ENCODE measurements around the gene PLXDC2. TPM values are rescaled to one million over a fixed set of nuclear protein-coding genes. Genes with fewer than 3 reads are reported as not detected.

The PLXDC2 gene
- total and polyA plus RNA-seq, 3 experiments from 2014 or later, result 0.15 to 1.5 (median 0.38) TPM

DNA sequence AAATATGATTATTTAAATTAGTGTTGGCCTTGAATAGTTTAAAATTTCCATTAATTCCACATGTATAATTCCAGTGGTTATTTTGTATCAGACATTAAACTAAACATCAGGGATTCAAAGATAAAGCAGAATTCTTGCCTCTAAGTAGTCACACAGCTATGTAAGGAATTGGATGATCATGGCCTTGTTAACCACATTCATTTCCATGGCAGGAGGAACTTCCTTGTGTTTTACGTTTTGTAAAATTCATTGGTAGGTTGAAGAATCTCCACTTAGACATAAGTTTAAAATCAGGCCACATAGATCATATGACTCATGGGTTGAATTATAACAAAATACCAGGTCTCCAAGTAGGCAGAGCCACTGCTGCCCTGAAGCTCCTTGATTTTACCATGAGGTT is 289.7 kb downstream of the PLXDC2 start:
- Histone ChIP-seq H3K27ac (ENCODE audit: low read depth, low read length) (no peak overlapping the region), H3K27me3 (ENCODE audit: insufficient read depth, low read length, poor library complexity, severe bottlenecking) (no peaks in the 10 kb centered on the region), H3K36me3 (ENCODE audit: insufficient read depth, low read length) (no peaks in the 10 kb centered on the region), H3K9me3 (ENCODE audit: low read length) (no peaks in the 10 kb centered on the region), H3K4me1 (ENCODE audit: insufficient read depth, low read length) (no peaks in the 10 kb centered on the region), H3K4me3 (ENCODE audit: low read length) (no peak overlapping the region)
- CTCF ChIA-PET, result no interaction called here
- DNase-seq, result no peak
- no peak overlapping the region for H3K4me3 Mint-ChIP-seq
- H3K27ac Mint-ChIP-seq, result no peak overlapping the region
- no peaks in the 10 kb centered on the region for H3K4me1 Mint-ChIP-seq
- H3K27me3 Mint-ChIP-seq, result no peaks in the 10 kb centered on the region
- POLR2A ChIA-PET, result no interaction called here
- peaks cover 0 to 3% (median 0%) of the 10 kb centered on the region in 3 donors for H3K36me3 Mint-ChIP-seq
- H3K9me3 Mint-ChIP-seq, result peaks cover 2 to 12% (median 4%) of the 10 kb centered on the region in 5 donors

DNA sequence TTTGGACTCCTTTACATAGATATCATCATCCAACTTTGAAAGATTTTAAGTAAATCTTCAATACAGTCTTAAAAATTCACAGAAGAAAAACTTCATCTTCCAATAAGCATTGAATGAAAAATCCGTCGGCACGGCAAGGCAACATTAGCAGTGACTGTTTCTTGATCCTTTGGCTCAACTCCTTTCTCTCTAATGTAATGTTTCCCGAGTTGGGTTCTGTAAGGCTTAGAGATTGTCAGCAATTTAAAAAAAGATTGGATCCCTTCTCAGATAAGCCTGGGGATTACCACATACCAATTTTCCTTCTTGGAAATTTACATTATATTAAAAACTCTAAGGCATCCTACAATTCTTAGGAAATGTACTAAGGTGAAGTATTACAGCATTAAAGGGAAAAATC is 291.8 kb downstream of the PLXDC2 start:
- no peaks in the 10 kb centered on the region for H3K9me3 ChIP-seq (ENCODE audit: low read length)

DNA sequence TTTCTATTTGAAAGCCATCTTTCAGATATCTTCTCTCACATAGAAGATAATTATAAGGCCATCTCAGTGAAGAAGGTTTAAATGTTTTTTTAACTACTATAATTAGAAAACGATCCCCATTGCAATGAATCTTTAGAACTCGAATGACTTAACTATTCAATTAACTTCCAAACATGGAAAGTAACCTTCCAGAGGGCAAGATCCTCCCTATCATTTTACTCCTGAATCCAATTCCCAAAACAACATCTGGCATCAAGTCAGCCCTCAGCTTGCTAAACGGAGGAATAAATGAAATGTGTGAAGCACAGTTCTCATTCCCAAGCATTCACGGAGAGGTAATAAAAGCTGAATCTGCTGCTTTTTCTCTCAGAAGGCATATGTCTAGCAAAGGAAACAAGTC is 293.4 kb downstream of the PLXDC2 start:
- DNase-seq, result no peak
- no peak overlapping the region for H3K27ac Mint-ChIP-seq
- H3K4me3 ChIP-seq (ENCODE audit: low read length), result no peak overlapping the region
- no peaks in the 10 kb centered on the region for H3K36me3 ChIP-seq (ENCODE audit: insufficient read depth, low read length)
- POLR2A ChIA-PET, result no interaction called here
- no peaks in the 10 kb centered on the region for H3K36me3 Mint-ChIP-seq
- no peak overlapping the region for H3K4me3 Mint-ChIP-seq
- H3K4me1 ChIP-seq (ENCODE audit: insufficient read depth, low read length), result no peaks in the 10 kb centered on the region
- H3K4me1 Mint-ChIP-seq, result no peaks in the 10 kb centered on the region
- H3K27ac ChIP-seq (ENCODE audit: low read depth, low read length), result no peak overlapping the region
- CTCF ChIA-PET, result no interaction called here
- peaks cover 2 to 17% (median 5%) of the 10 kb centered on the region in 5 donors for H3K9me3 Mint-ChIP-seq
- H3K9me3 ChIP-seq (ENCODE audit: low read length), result no peaks in the 10 kb centered on the region
- no peaks in the 10 kb centered on the region for H3K27me3 ChIP-seq (ENCODE audit: insufficient read depth, low read length, poor library complexity, severe bottlenecking)
- no peaks in the 10 kb centered on the region for H3K27me3 Mint-ChIP-seq

More for the DNA sequence above, 291.8 kb downstream of the PLXDC2 start:
- Histone ChIP-seq H3K36me3 (ENCODE audit: insufficient read depth, low read length) (no peaks in the 10 kb centered on the region), H3K4me3 (ENCODE audit: low read length) (no peak overlapping the region), H3K27me3 (ENCODE audit: insufficient read depth, low read length, poor library complexity, severe bottlenecking) (no peaks in the 10 kb centered on the region), H3K4me1 (ENCODE audit: insufficient read depth, low read length) (no peaks in the 10 kb centered on the region), H3K27ac (ENCODE audit: low read depth, low read length) (no peak overlapping the region)
- Mint-ChIP-seq H3K36me3 (peaks cover 0 to 3% (median 0%) of the 10 kb centered on the region in 3 donors), H3K4me3 (no peak overlapping the region), H3K4me1 (no peaks in the 10 kb centered on the region), H3K9me3 (peaks cover 2 to 12% (median 6%) of the 10 kb centered on the region in 5 donors), H3K27me3 (no peaks in the 10 kb centered on the region), H3K27ac (no peak overlapping the region)
- ChIA-PET POLR2A (no interaction called here), CTCF (no interaction called here)
- DNase-seq, result no peak

DNA sequence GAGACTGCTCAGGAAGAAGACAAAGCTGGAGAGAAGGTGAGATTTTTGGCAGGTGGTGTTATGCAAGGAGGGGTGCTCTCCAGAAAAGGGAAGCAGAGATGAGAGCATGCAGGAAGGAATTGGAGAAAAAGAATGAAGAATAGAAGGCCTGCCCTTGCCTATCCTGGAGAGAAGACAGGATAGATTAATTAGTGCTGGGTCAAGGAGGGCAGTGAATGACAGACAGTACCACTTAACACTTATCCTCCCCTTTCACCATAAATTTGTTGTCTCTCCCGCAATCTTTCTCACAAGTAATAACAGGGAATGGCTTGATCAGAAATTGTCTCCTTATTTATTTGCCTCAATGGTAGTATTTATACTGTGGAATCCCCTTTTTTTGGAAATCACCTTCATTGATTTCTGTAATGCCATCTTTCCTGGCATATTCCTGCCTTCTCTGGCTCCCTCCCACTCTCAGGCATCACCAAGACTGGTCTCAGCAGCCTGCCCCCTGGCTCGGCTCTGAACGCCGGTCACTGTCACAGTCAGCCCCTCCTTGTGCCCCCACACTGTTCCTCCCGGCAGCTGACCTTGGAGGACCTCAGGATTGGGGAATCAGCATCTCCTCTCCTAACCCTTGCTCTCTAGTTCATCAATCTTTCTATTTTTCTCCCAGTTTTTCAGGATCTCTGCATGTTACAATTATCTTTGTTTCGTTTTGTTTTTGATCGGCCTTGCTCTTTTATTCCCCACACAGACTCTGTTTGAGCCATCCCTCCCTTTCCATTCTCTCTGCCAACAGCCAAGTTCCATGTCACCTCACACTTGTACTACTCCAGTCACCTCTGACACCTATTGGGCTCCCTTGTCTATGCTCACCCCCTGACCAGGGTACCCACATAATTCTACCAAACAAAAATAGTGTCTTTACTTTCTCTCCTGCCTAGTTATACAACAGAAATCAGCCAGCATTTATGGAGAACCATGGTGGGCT is 294.2 kb downstream of the PLXDC2 start:
- Mint-ChIP-seq H3K36me3 (no peaks in the 10 kb centered on the region), H3K4me1 (no peaks in the 10 kb centered on the region), H3K27me3 (no peaks in the 10 kb centered on the region), H3K27ac (no peak overlapping the region), H3K9me3 (peaks cover 2 to 17% (median 5%) of the 10 kb centered on the region in 5 donors), H3K4me3 (no peak overlapping the region)
- ChIA-PET POLR2A (no interaction called here), CTCF (no interaction called here)
- DNase-seq, result no peak
- Histone ChIP-seq H3K27me3 (ENCODE audit: insufficient read depth, low read length, poor library complexity, severe bottlenecking) (no peaks in the 10 kb centered on the region), H3K36me3 (ENCODE audit: insufficient read depth, low read length) (no peaks in the 10 kb centered on the region), H3K4me3 (ENCODE audit: low read length) (no peak overlapping the region), H3K9me3 (ENCODE audit: low read length) (no peaks in the 10 kb centered on the region), H3K27ac (ENCODE audit: low read depth, low read length) (no peak overlapping the region), H3K4me1 (ENCODE audit: insufficient read depth, low read length) (no peaks in the 10 kb centered on the region)

DNA sequence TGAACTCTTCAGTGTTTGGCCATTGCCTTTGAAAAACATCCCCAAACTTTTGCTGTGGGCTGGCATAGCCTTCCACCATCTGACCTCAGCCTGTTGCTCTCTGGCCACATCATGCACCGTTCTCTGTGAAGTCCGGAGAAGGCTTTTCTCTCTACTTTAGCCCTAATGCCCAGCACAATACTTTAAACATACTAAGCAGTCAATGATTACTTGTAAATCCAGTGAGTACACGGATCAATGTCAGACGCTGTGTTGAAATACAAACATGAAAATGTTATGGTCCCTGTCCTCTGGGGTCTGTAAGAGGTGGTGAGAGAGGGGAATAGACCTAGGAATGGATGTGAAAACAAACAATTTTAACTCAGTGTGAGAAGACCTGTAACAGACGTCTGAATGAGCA is 297.9 kb downstream of the PLXDC2 start:
- POLR2A ChIA-PET, result no interaction called here

DNA sequence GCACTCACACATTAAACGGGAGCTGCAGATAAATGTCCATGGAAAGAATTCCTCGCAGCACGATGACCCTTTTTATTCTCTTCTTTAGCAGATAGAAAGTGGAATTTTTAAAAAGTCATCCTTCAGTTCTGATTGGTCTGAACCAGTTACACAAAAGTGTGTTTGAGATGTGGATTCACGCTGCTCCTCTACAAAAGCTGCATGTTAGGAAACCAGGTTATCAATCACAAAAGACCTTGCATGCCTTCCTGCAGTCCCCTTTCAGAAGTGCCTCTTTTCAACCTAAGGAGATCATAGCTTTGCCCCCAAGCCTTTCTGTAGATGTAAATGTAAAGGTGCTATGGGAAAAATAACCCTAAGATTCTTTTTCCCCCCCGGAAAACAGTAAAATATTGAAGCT is 299.7 kb downstream of the PLXDC2 start:
- no peaks in the 10 kb centered on the region for H3K4me1 Mint-ChIP-seq
- Histone ChIP-seq H3K36me3 (ENCODE audit: insufficient read depth, low read length) (no peaks in the 10 kb centered on the region), H3K9me3 (ENCODE audit: low read length) (no peaks in the 10 kb centered on the region), H3K27ac (ENCODE audit: low read depth, low read length) (no peak overlapping the region), H3K27me3 (ENCODE audit: insufficient read depth, low read length, poor library complexity, severe bottlenecking) (no peaks in the 10 kb centered on the region), H3K4me3 (ENCODE audit: low read length) (no peak overlapping the region), H3K4me1 (ENCODE audit: insufficient read depth, low read length) (no peaks in the 10 kb centered on the region)
- ChIA-PET POLR2A (no interaction called here), CTCF (no interaction called here)
- H3K4me3 Mint-ChIP-seq, result no peak overlapping the region
- no peaks in the 10 kb centered on the region for H3K36me3 Mint-ChIP-seq
- H3K9me3 Mint-ChIP-seq, result peaks cover 2 to 19% (median 6%) of the 10 kb centered on the region in 5 donors
- DNase-seq, result no peak
- H3K27ac Mint-ChIP-seq, result no peak overlapping the region
- H3K27me3 Mint-ChIP-seq, result no peaks in the 10 kb centered on the region

More for the DNA sequence above, 297.9 kb downstream of the PLXDC2 start:
- Mint-ChIP-seq H3K27me3 (no peaks in the 10 kb centered on the region), H3K4me3 (no peak overlapping the region), H3K4me1 (no peaks in the 10 kb centered on the region), H3K27ac (no peak overlapping the region), H3K36me3 (no peaks in the 10 kb centered on the region), H3K9me3 (peaks cover 2 to 19% (median 6%) of the 10 kb centered on the region in 5 donors)
- H3K27ac ChIP-seq (ENCODE audit: low read depth, low read length), result no peak overlapping the region
- H3K4me3 ChIP-seq (ENCODE audit: low read length), result no peak overlapping the region
- H3K9me3 ChIP-seq (ENCODE audit: low read length), result no peaks in the 10 kb centered on the region
- DNase-seq, result no peak
- CTCF ChIA-PET, result no interaction called here
- no peaks in the 10 kb centered on the region for H3K36me3 ChIP-seq (ENCODE audit: insufficient read depth, low read length)
- H3K4me1 ChIP-seq (ENCODE audit: insufficient read depth, low read length), result no peaks in the 10 kb centered on the region
- no peaks in the 10 kb centered on the region for H3K27me3 ChIP-seq (ENCODE audit: insufficient read depth, low read length, poor library complexity, severe bottlenecking)

DNA sequence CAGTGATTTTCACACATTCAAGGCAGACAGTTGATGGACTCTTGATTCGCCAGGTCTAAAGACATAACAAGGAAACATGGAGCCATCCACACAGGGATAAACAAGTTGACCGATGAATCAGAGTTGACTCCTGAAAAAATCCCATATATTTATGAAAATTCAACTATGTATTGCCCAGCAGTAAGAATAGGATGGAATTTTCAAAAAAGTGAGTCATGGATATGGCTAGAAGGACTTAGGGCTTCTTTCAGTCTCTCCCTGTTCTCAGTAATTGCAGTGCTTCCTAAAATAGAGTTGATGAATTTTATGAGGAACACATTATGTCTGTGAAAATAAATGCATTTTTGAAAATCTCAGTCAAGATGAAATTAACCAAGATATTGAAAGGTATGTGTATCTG is 301.2 kb downstream of the PLXDC2 start:
- Histone ChIP-seq H3K4me1 (ENCODE audit: insufficient read depth, low read length) (no peaks in the 10 kb centered on the region), H3K36me3 (ENCODE audit: insufficient read depth, low read length) (no peaks in the 10 kb centered on the region), H3K27me3 (ENCODE audit: insufficient read depth, low read length, poor library complexity, severe bottlenecking) (no peaks in the 10 kb centered on the region), H3K4me3 (ENCODE audit: low read length) (no peak overlapping the region), H3K27ac (ENCODE audit: low read depth, low read length) (no peak overlapping the region), H3K9me3 (ENCODE audit: low read length) (no peaks in the 10 kb centered on the region)
- no peaks in the 10 kb centered on the region for H3K36me3 Mint-ChIP-seq
- no peaks in the 10 kb centered on the region for H3K27me3 Mint-ChIP-seq
- POLR2A ChIA-PET, result no interaction called here
- DNase-seq, result no peak
- H3K4me1 Mint-ChIP-seq, result no peaks in the 10 kb centered on the region
- peaks cover 0 to 19% (median 3%) of the 10 kb centered on the region in 5 donors for H3K9me3 Mint-ChIP-seq
- no peak overlapping the region for H3K27ac Mint-ChIP-seq
- CTCF ChIA-PET, result no interaction called here
- H3K4me3 Mint-ChIP-seq, result no peak overlapping the region

DNA sequence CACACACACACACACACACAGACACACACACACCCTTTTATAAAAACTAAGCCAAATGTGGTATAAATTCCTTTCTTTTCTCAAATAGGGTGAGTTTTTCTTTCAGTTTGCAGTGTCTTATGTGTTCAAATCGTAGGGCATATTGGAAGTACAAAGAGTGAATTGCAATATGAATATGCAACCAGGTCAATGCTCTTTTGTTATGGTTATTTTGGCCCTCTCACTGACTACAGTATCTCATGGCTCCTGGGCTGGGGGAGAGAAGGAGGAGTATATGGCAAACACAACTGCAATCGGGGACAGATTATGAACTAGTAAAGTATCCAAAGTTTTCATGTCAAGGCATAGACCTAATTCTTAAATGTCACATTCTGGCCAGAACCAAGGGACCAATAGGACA is 301.9 kb downstream of the PLXDC2 start:
- no peaks in the 10 kb centered on the region for H3K9me3 ChIP-seq (ENCODE audit: low read length)
- CTCF ChIA-PET, result no interaction called here
- POLR2A ChIA-PET, result no interaction called here
- no peaks in the 10 kb centered on the region for H3K4me1 ChIP-seq (ENCODE audit: insufficient read depth, low read length)
- no peaks in the 10 kb centered on the region for H3K27me3 Mint-ChIP-seq
- no peaks in the 10 kb centered on the region for H3K4me1 Mint-ChIP-seq
- no peaks in the 10 kb centered on the region for H3K36me3 ChIP-seq (ENCODE audit: insufficient read depth, low read length)
- no peaks in the 10 kb centered on the region for H3K36me3 Mint-ChIP-seq
- no peak for DNase-seq
- H3K27ac Mint-ChIP-seq, result no peak overlapping the region
- no peaks in the 10 kb centered on the region for H3K27me3 ChIP-seq (ENCODE audit: insufficient read depth, low read length, poor library complexity, severe bottlenecking)
- no peak overlapping the region for H3K27ac ChIP-seq (ENCODE audit: low read depth, low read length)
- no peak overlapping the region for H3K4me3 ChIP-seq (ENCODE audit: low read length)
- H3K9me3 Mint-ChIP-seq, result peaks cover 0 to 19% (median 8%) of the 10 kb centered on the region in 5 donors
- H3K4me3 Mint-ChIP-seq, result no peak overlapping the region
